GM21723 (cell line): ENCODE data around the gene VIT.

Experiments used
- ATAC-seq: cut with Tn5 transposase; IDR thresholded peaks from one replicate; pipeline ENCODE4 v1.9.1; 2021; ENCODE audit warnings: mild to moderate bottlenecking, moderate library complexity; ENCODE audit not compliant: unreplicated experiment

Gene VIT

GRCh38 chr2:36707050-36707449 lies 10.5 kb downstream of the VIT start:
- no peak for ATAC-seq

GRCh38 chr2:36708041-36708741 lies 11.7 kb downstream of the VIT start:
- ATAC-seq = no peak

- no peak for ATAC-seq
Measured at GRCh38 chr2:36710858-36711515, 14.5 kb downstream of the VIT start.

GRCh38 chr2:36711741-36712314 lies 15.3 kb downstream of the VIT start:
- no peak for ATAC-seq

- ATAC-seq = no peak
Measured at GRCh38 chr2:36713310-36713709, 16.8 kb downstream of the VIT start.

- ATAC-seq = no peak
Measured at GRCh38 chr2:36716111-36716510, 19.6 kb downstream of the VIT start.

- ATAC-seq = no peak
Measured at GRCh38 chr2:36717603-36718266, 21.2 kb downstream of the VIT start.

GRCh38 chr2:36727550-36727949 lies 31.0 kb downstream of the VIT start:
- ATAC-seq = no peak

GRCh38 chr2:36729067-36729466 lies 32.6 kb downstream of the VIT start:
- no peak for ATAC-seq

- no peak for ATAC-seq
Measured at GRCh38 chr2:36731941-36732672, 35.6 kb downstream of the VIT start.

GRCh38 chr2:36732673-36733036 lies 36.1 kb downstream of the VIT start:
- ATAC-seq = no peak

GRCh38 chr2:36733215-36733614 lies 36.7 kb downstream of the VIT start:
- ATAC-seq = no peak

GRCh38 chr2:36734304-36734703 lies 37.8 kb downstream of the VIT start:
- no peak for ATAC-seq

- no peak for ATAC-seq
Measured at GRCh38 chr2:36737131-36737750, 40.7 kb downstream of the VIT start.

- ATAC-seq = no peak
Measured at GRCh38 chr2:36740061-36740460, 43.6 kb downstream of the VIT start.

GRCh38 chr2:36741188-36741837 lies 44.8 kb downstream of the VIT start:
- ATAC-seq = no peak

GRCh38 chr2:36743954-36744353 lies 47.4 kb downstream of the VIT start:
- ATAC-seq = no peak

- no peak for ATAC-seq
Measured at GRCh38 chr2:36748166-36748565, 51.7 kb downstream of the VIT start.

- no peak for ATAC-seq
Measured at GRCh38 chr2:36750101-36750500, 53.6 kb downstream of the VIT start.

GRCh38 chr2:36753706-36754221 lies 57.3 kb downstream of the VIT start:
- no peak for ATAC-seq
